Astrocyte (in vitro differentiated cells and primary cell): ENCODE data around the gene NCF4.

Experiments used
- EZH2 ChIP-seq: IDR thresholded peaks from 2 replicates; pipeline ENCODE4 v1.6.1; 2012; ENCODE audit warnings: mild to moderate bottlenecking, low read length, inconsistent platforms; ENCODE audit not compliant: insufficient read depth
- TF ChIP-seq, protein P1 (sequence below): IDR thresholded peaks from 2 replicates; pipeline ENCODE4 v1.5.1; 2011; ENCODE audit warnings: low read depth, mild to moderate bottlenecking, inconsistent platforms, low read length, moderate library complexity; ENCODE audit not compliant: insufficient read depth

DNA sequence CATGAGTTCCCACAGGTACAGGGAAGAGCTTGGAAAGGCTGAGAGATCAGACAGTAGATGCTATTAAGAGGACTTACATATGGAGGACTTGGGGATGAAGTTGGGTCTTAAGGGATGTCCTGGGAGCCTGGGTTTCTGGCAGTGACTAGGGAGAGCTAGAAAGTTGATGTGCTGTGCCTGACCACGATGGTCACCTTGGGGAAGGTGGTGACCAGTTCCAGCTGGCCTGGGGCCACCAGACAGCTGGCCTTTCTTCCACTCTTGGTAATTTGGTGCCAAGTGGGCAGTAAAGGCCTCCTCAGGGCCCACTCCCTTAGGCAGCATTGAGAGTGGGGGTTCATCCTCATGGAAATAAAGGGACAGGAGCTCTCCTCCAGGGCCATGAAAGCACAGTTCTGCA is 38.7 kb downstream of the NCF4 start:
- TF ChIP-seq, protein P1, sequence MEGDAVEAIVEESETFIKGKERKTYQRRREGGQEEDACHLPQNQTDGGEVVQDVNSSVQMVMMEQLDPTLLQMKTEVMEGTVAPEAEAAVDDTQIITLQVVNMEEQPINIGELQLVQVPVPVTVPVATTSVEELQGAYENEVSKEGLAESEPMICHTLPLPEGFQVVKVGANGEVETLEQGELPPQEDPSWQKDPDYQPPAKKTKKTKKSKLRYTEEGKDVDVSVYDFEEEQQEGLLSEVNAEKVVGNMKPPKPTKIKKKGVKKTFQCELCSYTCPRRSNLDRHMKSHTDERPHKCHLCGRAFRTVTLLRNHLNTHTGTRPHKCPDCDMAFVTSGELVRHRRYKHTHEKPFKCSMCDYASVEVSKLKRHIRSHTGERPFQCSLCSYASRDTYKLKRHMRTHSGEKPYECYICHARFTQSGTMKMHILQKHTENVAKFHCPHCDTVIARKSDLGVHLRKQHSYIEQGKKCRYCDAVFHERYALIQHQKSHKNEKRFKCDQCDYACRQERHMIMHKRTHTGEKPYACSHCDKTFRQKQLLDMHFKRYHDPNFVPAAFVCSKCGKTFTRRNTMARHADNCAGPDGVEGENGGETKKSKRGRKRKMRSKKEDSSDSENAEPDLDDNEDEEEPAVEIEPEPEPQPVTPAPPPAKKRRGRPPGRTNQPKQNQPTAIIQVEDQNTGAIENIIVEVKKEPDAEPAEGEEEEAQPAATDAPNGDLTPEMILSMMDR = no peak
- TF ChIP-seq EZH2 = no peak
